HG03039 (cell line): ENCODE measurements around the gene CDK8.
"Not testable (repeated sequence)": the region's sequence is repeated elsewhere in the genome, so short reads cannot be mapped to it uniquely, and the experiment has no call there.

Source experiments
- ATAC-seq: cut with Tn5 transposase; IDR thresholded peaks from one replicate; pipeline ENCODE4 v1.9.1; 2021; ENCODE audit warnings: mild to moderate bottlenecking, moderate library complexity; ENCODE audit not compliant: unreplicated experiment

The CDK8 gene

DNA sequence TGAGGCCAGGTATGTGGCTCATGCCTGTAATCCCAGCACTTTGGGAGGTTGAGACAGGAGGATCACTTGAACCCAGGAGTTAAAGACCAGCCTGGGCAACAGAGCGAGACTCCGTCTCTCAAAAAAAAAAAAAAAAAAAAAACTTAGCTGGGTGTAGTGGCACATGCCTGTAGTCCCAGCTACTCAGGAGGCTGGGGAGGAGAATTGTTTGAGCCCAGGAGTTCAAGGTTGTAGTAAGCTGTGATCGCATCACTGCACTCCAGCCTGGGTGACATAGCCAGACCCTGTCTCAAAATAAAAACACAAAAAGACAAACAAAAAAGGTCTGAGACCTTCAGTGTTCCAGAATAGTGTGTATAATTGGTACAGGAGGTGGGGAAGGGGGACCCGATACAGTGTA, 1.9 kb upstream of the CDK8 start:
- ATAC-seq = not testable (repeated sequence)

DNA sequence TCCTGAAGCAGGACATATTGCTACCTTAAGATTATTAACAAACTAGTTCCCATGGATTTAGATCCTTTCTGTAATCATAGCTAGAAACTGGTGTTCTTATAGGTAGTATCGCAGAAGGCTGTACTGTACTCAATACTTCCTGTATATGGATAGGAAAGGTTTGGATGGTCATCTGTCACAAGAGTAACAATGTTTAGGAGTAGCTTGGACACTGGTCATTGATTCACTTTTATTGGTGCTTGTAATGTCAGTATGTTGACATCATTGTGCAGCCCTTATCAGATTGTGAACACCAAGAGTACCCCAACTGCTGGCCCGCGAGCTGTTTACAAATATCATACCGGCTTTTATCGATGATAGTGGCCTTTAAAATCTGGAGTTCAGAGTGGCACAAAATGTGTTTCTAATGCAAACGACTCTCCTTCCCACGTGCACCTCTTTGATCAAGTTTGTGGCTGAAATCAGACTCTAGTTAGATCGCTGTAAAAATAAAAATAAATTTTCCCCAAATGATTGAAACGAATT, 605 bp upstream of the CDK8 start:
- no peak for ATAC-seq

- ATAC-seq = peak; percentile 28
Observed at GRCh38 chr13:26254583-26255111, 718 bp downstream of the CDK8 start.

DNA sequence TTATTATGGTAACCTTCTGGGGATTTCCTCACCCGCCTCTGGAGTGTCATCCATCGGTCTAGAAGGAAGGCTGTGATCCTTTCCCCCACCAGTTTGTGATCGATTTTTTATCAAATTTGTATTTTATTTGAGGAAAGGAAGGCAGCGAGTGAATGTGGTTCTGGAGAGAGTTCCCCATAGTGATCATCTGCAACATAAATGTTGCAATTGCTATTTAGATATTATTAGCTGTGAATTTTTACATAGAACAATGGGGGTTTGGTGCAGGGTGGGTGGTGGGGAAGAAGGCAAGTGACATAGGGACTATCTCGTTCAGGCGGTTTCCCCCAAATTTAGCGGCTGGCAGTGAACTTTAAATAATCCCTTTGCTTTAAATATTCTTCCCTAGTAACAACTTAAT, 1.2 kb downstream of the CDK8 start:
- no peak for ATAC-seq

- no peak for ATAC-seq
Observed at GRCh38 chr13:26255691-26256277, 1.9 kb downstream of the CDK8 start.

GRCh38 chr13:26257049-26257448, 3.1 kb downstream of the CDK8 start:
- ATAC-seq = no peak

DNA sequence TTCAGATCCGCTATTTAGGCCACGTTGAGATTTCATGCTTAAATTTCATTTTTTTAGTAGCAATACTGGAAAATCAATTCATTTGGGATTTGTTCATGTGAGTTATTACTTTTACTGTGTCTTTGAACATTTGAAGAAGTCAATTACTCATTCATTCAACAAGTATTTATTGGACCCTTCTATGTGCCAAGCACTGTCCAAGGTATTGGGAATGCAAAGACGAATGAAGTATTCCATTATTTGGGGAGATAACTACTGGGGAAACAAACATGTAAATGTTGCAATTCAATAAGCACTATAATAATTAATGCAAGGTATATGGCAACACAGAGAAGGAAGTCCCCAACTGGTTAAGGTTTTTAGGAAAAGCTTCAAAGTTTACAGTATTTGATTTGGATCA, 5.7 kb downstream of the CDK8 start:
- ATAC-seq = no peak

DNA sequence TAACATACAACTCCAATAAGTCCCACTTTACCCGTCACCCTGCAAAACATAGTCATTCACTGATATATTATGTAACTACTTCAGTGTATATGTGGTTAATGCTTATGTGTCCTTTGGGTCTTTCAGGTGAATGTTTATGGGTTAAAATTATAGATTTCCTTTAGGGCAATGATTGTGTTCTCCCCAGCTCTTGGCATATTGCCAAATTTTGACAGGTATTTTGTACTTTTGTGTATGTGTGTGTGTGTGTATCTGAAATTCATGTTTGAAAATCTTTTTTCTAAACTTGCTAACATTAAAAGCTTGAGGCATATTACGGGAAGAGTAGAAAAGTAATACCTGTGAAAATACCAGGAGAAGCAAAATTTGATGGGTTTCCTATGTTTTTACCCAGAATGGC, 8.2 kb downstream of the CDK8 start:
- no peak for ATAC-seq

DNA sequence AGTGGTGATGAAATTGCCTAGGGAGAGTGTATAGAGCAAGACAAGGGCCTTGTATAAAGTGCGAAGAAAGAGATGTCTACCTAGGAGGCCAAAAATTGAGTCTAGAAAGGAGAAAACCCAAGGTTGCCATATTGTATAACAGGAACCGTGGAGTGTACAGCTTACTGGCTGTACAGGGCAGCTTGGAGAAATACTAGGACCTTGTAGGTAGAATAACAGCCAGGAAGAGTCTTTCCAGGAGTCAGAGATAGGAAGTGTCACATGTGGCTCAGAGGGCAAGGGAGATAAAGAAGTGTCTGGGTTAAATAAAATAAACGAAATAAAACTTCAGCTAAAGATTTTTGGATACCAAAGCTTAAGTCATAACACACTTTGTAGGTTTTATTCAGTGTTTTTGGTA, 12.4 kb downstream of the CDK8 start:
- ATAC-seq = no peak

GRCh38 chr13:26270707-26271106, 16.8 kb downstream of the CDK8 start:
- ATAC-seq = no peak

DNA sequence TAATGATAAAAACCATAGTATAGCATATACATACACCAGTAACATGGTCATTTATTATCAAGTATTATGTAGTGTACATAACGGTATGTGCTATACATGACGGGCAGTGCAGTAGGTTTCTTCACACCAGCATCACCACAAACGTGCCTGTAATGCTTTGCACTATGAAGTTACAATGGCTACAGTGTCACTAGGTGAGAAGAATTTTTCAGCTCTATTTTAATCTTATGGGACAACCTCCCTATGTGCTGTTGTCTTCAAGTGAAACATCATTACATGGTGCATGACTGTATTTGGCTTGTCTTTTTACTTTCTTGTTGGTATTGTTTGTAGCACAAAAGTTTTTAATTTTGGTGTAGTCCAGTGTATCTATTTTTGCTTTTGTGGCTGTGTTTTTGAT, 18.7 kb downstream of the CDK8 start:
- no peak for ATAC-seq

- no peak for ATAC-seq
Observed at GRCh38 chr13:26280295-26280694, 26.4 kb downstream of the CDK8 start.

DNA sequence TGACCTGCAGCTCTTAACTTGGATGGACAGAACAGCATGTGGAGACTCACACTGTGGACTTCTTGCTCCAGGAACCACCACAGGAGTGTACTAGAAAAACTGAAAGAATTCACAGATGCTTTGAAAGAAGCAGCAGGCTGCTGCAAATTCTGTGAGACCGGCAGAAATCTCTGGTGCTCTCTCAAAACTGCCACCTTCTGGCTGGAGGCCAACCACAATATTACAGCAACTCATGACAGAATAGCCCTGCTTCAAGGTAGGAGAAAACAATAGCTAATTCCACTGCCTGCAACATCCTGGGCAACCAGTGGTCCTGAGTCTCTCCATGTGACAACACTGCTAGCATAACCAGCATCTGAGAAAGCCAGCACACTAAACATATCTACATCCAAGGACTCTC, 26.9 kb downstream of the CDK8 start:
- ATAC-seq = no peak

- ATAC-seq = not testable (repeated sequence)
Observed at GRCh38 chr13:26285911-26286310, 32.0 kb downstream of the CDK8 start.

- not testable (repeated sequence) for ATAC-seq
Observed at GRCh38 chr13:26288838-26289237, 34.9 kb downstream of the CDK8 start.

GRCh38 chr13:26295812-26296211, 41.9 kb downstream of the CDK8 start:
- ATAC-seq = no peak

DNA sequence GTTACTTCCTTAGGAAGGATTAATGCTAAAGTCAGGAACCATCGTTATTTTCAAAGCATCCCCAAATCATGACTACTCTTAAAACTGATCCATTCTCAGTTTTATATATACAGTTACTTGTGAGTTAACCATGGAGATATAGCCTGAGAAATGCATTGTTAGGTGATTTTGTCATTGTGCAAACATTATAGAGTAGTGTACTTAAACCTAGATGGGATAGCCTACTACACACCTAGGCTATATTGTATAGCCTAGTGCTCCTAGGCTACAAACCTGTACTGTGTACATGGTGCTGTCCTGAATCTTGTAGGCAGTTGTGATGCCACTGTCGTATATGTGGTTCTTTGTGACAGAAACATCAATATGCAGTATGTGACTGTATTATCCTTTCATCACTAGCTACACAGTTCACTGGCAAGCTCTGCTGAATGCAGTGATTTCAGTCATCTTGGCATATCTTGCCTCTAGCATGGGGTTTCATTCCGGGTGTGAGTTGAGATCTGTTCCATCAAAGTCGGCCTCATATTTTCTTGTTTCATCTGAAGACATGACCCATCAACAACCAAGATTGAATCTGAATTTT, 45.3 kb downstream of the CDK8 start:
- ATAC-seq = no peak

- ATAC-seq = no peak
Observed at GRCh38 chr13:26300140-26300539, 46.2 kb downstream of the CDK8 start.

- ATAC-seq = no peak
Observed at GRCh38 chr13:26305676-26306075, 51.7 kb downstream of the CDK8 start.

- no peak for ATAC-seq
Observed at GRCh38 chr13:26307701-26308100, 53.8 kb downstream of the CDK8 start.

- ATAC-seq = no peak
Observed at GRCh38 chr13:26308250-26308649, 54.3 kb downstream of the CDK8 start.

GRCh38 chr13:26308836-26309235, 54.9 kb downstream of the CDK8 start:
- ATAC-seq = no peak

DNA sequence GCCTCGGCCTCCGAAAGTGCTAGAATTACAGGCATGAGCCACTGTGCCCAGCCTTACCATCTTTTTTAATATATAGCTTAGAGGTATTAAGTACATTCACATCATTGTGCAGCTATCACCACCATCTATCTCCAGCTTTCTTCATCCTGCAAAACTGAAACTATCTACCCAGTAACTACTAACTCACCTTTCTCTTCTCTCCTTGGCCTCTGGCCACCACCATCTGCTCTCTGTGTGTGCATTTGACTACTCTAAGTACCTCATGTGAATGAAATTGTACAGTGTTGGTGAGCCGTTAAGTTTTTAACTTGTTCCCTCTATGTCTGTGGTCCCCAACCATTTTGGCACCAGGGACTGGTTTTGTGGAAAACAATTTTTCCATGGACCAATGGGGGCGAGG, 56.1 kb downstream of the CDK8 start:
- ATAC-seq = no peak
